Measurements from ENCODE around the gene CHEK2.
"Not testable (repeated sequence)": the region's sequence is repeated elsewhere in the genome, so short reads cannot be mapped to it uniquely, and the experiment has no call there.

CHEK2 gene

DNA sequence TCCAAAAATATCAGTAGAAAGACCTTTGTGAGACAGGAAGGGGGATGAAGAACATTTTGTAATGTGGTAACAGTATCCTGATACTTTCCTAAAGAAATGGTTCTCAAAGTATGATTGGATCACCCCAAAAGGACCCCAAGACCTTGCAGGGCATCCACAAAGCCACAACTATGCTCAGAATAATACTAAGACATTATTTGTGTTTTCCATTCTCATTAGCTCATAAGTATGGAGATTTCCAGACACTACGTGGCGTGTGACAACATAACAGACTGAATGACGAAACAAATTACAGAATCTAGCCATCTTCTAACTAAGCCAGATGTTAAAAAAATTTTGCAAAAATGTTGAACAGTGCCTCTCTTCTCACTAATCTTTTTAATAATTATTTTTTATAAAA, 24.9 kb downstream of the CHEK2 start:
- TF ChIP-seq GATA2 (IDR thresholded peaks at IDR 0.05; ENCODE audit: low read depth, low read length) (no peak), GATA3 (IDR thresholded peaks at IDR 0.05; ENCODE audit: low read depth, low read length) (no peak)

DNA sequence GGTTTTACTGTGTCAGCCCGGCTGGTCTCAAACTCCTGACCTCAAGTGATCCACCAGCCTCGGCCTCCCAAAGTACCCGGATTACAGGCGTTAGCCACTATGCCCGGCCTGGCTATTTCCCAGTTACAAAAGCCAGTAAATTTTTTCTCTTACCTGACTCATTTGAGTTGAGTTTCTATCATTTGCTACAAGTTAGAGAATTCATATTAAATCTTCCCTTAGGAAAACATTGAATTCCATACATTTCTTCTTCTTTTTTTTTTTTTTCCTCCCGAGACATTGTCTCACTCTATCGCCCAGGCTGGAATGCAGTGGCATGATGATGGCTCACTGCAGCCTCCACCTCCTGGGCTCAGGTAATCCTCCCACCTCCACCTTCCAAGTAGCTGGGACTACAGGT, 26.0 kb downstream of the CHEK2 start:
- no peak for TF ChIP-seq GATA3 (IDR thresholded peaks at IDR 0.05; ENCODE audit: low read depth, low read length)
- TF ChIP-seq GATA2 (IDR thresholded peaks at IDR 0.05; ENCODE audit: low read depth, low read length): no peak

DNA sequence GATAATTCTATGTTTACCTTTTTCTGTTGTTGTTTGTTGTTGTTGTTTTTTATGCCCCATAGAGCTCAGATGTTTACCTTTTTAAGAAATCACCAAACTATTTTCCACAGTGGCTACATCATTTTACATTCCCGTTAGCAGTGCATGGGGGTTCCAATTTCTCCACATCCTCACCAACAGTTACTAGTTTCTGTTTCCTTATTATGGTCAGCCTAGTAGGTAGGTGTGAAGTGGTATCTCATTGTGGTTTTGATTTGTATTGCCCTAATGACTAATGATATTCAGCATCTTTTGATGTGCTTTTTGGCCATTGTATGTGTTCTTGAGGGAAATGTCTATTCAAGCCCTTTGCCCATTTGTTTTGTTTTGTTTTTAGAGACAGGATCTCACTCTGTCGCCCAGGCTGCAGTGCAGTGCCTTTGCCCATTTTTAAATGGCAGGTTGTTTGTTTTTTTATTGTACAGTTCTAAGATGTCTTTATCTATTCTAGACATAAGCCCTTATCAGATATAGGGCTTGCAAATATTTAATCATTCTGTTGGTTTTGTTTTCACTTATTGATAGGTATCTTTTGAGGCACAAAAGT, 27.5 kb downstream of the CHEK2 start:
- no peak for TF ChIP-seq GATA2 (IDR thresholded peaks at IDR 0.05; ENCODE audit: low read depth, low read length)
- no peak for TF ChIP-seq GATA3 (IDR thresholded peaks at IDR 0.05; ENCODE audit: low read depth, low read length)

DNA sequence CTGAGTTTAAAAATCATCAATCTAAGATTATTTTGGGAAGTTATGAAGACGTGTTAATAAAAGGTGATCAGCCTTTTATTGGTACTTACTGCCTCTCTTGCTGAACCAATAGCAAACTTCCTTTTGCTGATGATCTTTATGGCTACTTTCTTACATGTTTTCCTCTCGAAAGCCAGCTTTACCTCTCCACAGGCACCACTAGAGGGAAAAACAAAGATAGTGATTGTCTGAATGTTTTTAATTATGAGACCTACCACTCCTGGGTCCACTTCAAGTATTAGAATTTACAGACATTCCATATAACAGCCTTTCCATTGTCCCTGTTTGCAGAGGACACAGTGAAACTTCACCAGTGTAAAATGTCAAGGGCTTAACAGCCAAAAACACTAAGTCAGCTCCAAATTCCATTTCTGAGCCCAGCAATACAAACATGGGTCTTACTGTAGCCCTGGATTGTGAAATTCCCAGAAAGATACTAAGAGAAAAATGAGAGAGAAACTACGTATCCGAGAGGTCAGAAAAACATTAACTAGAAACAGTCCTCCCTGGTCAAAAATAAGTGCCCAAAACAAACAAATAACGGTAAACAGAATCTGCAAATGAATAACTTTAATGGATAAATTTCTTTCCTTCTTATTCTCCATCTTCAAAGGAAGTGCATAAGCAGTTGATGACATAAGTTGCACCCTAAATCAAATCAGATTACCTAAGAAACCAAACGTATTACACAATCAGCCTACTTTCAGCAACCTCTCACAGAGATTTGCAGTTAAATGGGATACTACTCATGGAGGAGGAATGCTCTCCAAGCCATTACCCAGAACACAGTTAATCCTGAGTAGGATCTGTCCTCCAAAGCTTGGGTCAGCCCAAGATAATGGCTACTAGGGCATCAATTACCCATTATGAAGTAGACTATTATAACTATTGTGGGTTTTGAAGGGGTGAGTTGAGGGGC, 29.5 kb downstream of the CHEK2 start:
- TF ChIP-seq GATA2 (IDR thresholded peaks at IDR 0.05; ENCODE audit: low read depth, low read length): no peak
- TF ChIP-seq GATA3 (IDR thresholded peaks at IDR 0.05; ENCODE audit: low read depth, low read length): no peak

DNA sequence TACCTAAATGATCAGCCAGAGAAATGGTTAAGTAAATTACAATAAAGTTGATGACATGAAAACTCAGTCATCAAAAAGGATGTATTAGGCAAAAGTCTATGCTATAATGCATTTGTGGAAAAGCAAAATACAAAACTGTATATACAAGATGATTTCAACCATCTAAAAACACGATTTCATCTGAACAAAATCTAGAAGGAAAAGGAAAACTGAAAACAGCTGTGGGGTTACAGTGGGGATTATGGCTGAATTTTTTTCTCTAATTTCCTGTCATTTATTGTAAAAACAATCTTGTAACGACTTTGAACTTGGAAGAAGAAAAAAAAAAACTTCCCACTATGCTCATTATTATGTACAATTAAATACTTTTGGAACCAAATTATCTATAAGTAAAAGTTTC, 30.3 kb downstream of the CHEK2 start:
- TF ChIP-seq GATA2 (IDR thresholded peaks at IDR 0.05; ENCODE audit: low read depth, low read length) (no peak), GATA3 (IDR thresholded peaks at IDR 0.05; ENCODE audit: low read depth, low read length) (no peak)

DNA sequence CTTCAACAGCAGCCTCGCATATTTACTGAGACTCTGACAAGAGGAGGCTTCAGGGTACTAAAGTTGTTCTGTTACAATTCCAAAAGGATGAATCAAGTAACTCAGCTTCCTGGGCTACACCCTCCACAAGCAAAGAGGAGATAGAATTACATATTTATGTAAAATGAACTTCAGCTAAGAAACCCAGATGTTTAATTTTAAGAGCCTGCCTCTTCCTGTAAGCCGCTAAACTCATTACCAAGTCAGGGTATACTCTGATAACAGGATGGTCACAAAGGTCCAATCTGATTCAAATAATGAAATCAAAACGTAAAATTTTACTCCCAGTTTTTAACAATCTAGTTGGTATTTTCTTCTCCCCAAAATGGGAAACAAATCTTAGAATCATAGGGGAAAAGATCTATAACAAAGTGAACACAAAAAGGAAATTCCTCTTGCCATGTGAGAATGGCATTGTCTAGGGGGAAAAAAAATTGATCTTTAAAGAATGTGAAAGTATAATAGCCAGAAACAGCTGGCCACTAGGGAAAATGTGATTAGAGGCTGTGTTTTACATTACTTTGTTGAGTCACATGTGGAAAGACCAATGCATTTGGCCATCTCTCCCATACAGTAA, 30.9 kb downstream of the CHEK2 start:
- TF ChIP-seq GATA2 (IDR thresholded peaks at IDR 0.05; ENCODE audit: low read depth, low read length) (no peak), GATA3 (IDR thresholded peaks at IDR 0.05; ENCODE audit: low read depth, low read length) (no peak)

DNA sequence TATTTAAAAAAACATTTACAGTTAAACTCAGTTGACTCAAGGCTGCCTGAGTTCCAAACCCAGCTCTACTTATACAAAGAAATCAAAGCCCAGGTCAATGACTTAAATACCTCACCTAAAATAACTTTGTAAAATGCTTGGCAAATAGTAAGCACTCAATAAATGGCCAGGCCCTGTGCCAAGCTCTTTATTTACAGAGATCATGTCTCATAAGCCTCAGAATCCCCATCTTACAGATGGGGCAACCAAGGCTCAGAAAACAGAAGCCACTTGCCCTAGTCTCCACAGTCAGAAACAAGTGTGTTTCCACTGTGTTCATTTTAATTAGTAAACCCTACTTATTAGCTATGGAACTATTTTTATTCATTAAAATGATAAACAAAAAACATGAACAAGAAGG, 31.5 kb downstream of the CHEK2 start:
- TF ChIP-seq GATA3 (IDR thresholded peaks at IDR 0.05; ENCODE audit: low read depth, low read length) (no peak), GATA2 (IDR thresholded peaks at IDR 0.05; ENCODE audit: low read depth, low read length) (no peak)

DNA sequence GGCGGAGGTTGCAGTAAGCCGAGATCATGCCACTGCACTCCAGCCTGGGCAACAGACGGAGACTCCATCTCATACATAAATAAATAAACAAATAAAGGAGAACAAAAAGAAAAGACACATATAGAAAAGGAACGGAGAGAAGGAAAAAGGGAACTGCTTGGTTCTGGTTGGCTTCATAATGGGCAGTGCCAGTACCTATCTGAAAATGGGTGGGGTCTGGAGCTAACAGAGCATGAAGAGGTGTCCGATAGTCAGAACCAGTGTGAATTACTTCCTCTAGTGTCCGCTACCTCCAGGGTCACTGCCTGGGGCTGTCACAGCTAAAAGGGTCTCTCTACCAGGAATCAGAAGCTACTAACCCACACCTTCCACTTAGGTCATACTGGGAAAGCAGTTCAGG, 34.8 kb downstream of the CHEK2 start:
- TF ChIP-seq GATA3 (IDR thresholded peaks at IDR 0.05; ENCODE audit: low read depth, low read length): no peak

DNA sequence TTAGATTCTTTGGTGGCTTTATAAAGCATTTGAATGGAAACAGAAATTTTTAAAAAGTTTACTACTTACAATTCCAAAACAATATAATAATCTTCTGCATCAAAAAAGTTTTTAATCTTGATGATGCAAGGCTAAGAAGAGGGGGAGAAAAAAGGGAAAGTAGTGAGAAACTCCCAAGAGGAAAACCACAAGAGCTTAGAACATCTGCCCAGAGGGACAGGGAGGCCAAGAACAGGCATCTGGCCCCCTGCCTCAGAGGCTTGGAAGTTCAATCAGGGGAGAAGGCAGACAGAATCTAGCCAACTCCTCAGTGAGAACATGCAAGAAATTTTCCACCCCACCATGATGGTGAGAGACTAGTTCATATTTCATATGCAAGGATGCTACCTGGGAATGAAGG, 38.2 kb downstream of the CHEK2 start:
- TF ChIP-seq GATA2 (IDR thresholded peaks at IDR 0.05; ENCODE audit: low read depth, low read length) (no peak), GATA3 (IDR thresholded peaks at IDR 0.05; ENCODE audit: low read depth, low read length) (no peak)

DNA sequence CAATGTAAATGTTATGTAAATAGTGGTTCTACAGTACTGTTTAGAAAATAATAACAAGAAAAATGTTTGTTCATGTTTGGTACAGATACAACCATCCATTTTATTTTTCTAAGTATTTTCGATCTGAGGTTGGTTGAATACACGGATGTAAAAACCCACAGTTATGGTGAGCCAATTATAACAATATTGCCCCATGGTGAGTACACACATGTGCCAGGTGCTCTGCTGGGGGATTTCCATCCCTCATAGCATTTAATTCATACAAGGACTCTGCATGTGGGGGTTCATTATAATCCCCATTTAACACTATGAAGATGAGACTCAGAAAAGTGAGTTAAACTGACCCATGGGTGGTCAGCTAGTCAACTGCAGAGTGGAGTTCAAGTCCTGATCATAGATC, 38.7 kb downstream of the CHEK2 start:
- TF ChIP-seq GATA3 (IDR thresholded peaks at IDR 0.05; ENCODE audit: low read depth, low read length): no peak

DNA sequence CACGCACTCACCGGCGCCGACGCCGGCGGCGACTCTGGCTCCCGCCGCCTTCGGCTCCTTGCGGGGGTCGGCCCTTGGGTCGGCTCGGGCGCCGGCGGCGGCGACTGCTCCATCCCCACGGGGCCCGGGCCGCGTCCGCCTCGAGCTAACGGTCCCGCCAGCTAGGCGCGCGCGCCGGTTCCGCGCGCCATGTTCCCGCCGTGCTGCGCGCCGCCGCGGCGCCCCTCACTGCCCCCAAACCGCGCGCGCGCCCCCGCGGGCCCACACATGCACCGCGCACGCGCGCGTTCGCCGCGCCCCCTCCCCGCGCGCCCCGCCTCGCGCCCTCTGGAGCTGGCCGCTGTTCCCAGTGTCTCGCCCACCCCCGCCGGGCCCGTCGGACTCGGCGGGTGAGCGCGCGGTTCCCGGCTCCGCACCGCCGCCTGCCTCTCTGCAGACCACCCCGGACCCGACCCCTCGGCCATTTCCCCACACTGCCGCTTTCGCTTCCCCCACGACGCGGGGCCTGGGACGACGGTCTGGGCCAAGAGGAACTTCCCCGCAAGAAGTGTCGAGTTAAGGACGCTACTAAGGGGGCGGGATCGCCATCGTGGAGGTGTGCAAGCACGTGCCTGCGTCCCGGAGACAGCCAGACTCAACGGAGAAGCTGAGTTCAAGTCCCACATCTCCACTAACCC, 61.9 kb downstream of the CHEK2 start, which contains the start of gene TTC28:
Gene TTC28, minus strand, starts transcription at position 230 of the 677 bp plus-strand sequence. Its CDS starts 117 bp downstream, at position 113.
- not testable (repeated sequence) for TF ChIP-seq GATA3, GATA2 (IDR thresholded peaks at IDR 0.05; ENCODE audit: low read depth, low read length)

DNA sequence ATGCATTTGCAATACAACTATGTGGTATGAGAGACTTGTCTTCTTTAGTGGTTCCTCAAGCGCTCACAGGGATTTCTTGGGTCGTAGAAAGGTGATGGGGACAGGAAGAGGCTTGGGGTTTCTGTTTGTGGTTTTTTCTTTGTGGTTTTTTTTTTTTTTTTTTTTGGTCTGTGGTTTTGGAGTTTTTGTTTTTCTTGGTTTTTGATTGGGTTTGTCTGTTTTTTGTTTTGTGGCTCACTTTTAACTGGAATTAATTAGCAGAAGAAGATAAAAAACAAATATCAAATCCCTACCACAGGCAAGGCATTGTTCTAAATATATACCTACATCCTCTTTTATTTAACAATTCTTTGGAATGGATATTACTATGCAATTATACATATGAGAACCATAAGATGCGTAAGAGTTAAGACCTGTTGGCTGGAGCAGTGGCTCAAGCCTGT, 67.5 kb downstream of the CHEK2 start:
- TF ChIP-seq GATA2 (IDR thresholded peaks at IDR 0.05; ENCODE audit: low read depth, low read length) (no peak), GATA3 (IDR thresholded peaks at IDR 0.05; ENCODE audit: low read depth, low read length) (no peak)

DNA sequence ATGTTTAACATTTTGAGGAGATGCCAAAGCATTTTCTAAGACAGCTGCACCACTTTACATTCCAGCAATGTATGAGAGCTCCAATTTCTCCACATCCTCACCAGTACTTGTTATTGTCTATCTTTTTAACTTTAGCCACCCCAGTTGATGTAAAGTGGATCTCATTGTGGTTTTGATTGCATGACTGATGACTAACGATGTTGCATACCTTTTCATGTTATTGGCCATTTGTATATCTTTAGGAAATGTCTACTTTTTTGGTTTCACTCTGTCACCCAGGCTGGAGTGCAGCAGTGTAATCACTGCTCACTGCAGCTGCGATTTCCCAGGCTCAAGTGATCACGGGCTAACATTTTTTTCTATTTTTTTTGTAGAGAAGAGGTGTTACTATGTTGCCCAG, 70.9 kb downstream of the CHEK2 start:
- TF ChIP-seq GATA3 (IDR thresholded peaks at IDR 0.05; ENCODE audit: low read depth, low read length): no peak
- TF ChIP-seq GATA2 (IDR thresholded peaks at IDR 0.05; ENCODE audit: low read depth, low read length): no peak

DNA sequence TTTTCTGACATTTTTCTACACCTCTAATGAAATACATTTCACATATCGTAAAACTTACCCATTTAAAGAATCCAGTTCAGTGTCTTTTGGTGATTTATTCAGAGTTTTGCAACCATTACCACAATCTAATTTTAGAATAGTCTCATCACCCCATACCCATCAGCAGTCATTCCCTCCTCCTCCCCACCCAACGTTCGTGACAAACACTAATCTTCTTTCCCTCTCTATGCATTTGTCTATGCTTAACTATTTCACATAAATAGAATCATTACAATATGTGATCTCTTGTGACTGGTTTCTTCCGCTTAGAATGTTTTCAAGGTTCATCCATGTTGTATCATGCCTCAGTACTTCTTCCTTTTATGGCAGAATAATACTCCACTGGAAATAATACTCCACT, 71.5 kb downstream of the CHEK2 start:
- no peak for TF ChIP-seq GATA2 (IDR thresholded peaks at IDR 0.05; ENCODE audit: low read depth, low read length)
- no peak for TF ChIP-seq GATA3 (IDR thresholded peaks at IDR 0.05; ENCODE audit: low read depth, low read length)

All from SH-SY5Y (cell line).